Neural progenitor cell (in vitro differentiated cells): ENCODE data around the gene TGM4. TPM values are rescaled to one million over a fixed set of nuclear protein-coding genes. Genes with fewer than 3 reads are reported as not detected.

ENCODE experiments used
- DNase-seq: peaks from one replicate; pipeline ENCODE4 v3.0.0-alpha.2; 2016; ENCODE audit warnings: low spot score
- H2AFZ ChIP-seq: fragments of 200-600 bp; sonication (generic); replicated peaks from 2 replicates; pipeline ENCODE4 v1.6.1; 2016; ENCODE audit warnings: antibody characterized with exemption
- H3F3A ChIP-seq: fragments of 200-600 bp; sonication (generic); 2 replicates; pipeline ENCODE4 v1.6.1; 2016; ENCODE audit warnings: antibody characterized with exemption, low read depth
- H3K27ac ChIP-seq: fragments of 200-600 bp; sonication (generic); 2 replicates; pipeline ENCODE4 v1.5.1; 2016; ENCODE audit warnings: mild to moderate bottlenecking
- H3K27me3 ChIP-seq: fragments of 200-600 bp; sonication (generic); 2 replicates; pipeline ENCODE4 v1.6.1; 2016; ENCODE audit warnings: mild to moderate bottlenecking, moderate library complexity
- H3K36me3 ChIP-seq: fragments of 200-600 bp; sonication (generic); 2 replicates; pipeline ENCODE4 v1.5.1; 2016
- H3K4me1 ChIP-seq: fragments of 200-600 bp; sonication (generic); 2 replicates; pipeline ENCODE4 v1.6.1; 2016; ENCODE audit warnings: mixed run types
- H3K4me2 ChIP-seq: fragments of 200-600 bp; sonication (generic); 2 replicates; pipeline ENCODE4 v1.6.1; 2016
- H3K4me3 ChIP-seq: fragments of 200-600 bp; sonication (generic); 2 replicates; pipeline ENCODE4 v1.5.1; 2016
- H3K79me2 ChIP-seq: fragments of 200-600 bp; sonication (generic); 2 replicates; pipeline ENCODE4 v1.6.1; 2016; ENCODE audit warnings: low read depth
- H3K9ac ChIP-seq: fragments of 200-600 bp; sonication (generic); 2 replicates; pipeline ENCODE4 v1.6.1; 2016
- H3K9me3 ChIP-seq: fragments of 200-600 bp; sonication (generic); 2 replicates; pipeline ENCODE4 v1.5.1; 2016; ENCODE audit warnings: low read depth
- H4K20me1 ChIP-seq: fragments of 200-600 bp; sonication (generic); 2 replicates; pipeline ENCODE4 v1.6.1; 2016; ENCODE audit warnings: low read depth
- H3K27ac Mint-ChIP-seq: 3 replicates; pipeline ENCODE4 v1.8.0; 2021; ENCODE audit warnings: mixed read lengths
- H3K27me3 Mint-ChIP-seq: 2 replicates; pipeline ENCODE4 v1.8.0; 2022; ENCODE audit warnings: low read depth, mild to moderate bottlenecking, inconsistent platforms, moderate library complexity, mixed read lengths; ENCODE audit not compliant: insufficient read depth
- H3K36me3 Mint-ChIP-seq: 3 replicates; pipeline ENCODE4 v1.8.0; 2021; ENCODE audit warnings: mixed read lengths
- H3K4me1 Mint-ChIP-seq: 3 replicates; pipeline ENCODE4 v1.8.0; 2021; ENCODE audit warnings: mixed read lengths
- H3K4me3 Mint-ChIP-seq: 3 replicates; pipeline ENCODE4 v1.8.0; 2021; ENCODE audit warnings: mild to moderate bottlenecking, moderate library complexity, mixed read lengths
- H3K9me3 Mint-ChIP-seq: 3 replicates; pipeline ENCODE4 v1.8.0; 2020; ENCODE audit warnings: mixed read lengths
- EZH2 ChIP-seq: fragments of 200-600 bp; sonication (generic); IDR thresholded peaks from 2 replicates; pipeline ENCODE4 v1.6.1; 2017; ENCODE audit warnings: antibody characterized with exemption, mild to moderate bottlenecking, moderate library complexity
- EZH2phosphoT487 ChIP-seq: fragments of 200-600 bp; sonication (generic); IDR thresholded peaks from 2 replicates; pipeline ENCODE4 v1.6.1; 2017; ENCODE audit warnings: antibody characterized with exemption
- total RNA-seq: library from RNA; depleted of rRNA; stranded (reverse); fragments of >200 nt; gene quantifications from 2 replicates; pipeline ENCODE4 v1.2.3, GENCODE V29; 2015; ENCODE audit warnings: low replicate concordance
- TF ChIP-seq, protein P1 (sequence below): fragments of 200-600 bp; sonication (generic); IDR thresholded peaks from 2 replicates; pipeline ENCODE4 v1.5.1; 2017; ENCODE audit warnings: antibody characterized with exemption, mild to moderate bottlenecking

TGM4 gene
- total RNA-seq, 1 donor from 2014 or later: 0.04 TPM

DNA sequence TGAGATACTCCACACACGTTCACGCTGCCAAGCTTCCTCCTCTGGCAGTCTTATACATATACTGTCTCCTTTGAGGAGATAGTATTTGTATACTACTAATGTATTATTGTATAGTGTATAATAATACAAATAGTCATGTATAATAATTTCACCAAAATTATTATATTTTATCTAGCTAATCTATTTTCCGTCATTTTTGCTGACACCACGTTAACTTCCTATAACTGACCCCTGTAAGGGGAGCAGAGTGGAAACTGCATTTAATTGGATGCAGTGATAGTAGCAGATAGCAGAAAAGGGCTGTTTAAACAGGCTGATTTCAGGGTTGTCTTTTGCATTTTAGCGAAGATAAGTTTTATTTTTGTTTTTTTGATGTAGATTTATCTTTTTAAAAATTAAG, 43.2 kb upstream of the TGM4 start:
- no peaks in the 10 kb centered on the region for H4K20me1 ChIP-seq
- peaks cover 4% of the 10 kb centered on the region for H3K9me3 Mint-ChIP-seq
- H3K36me3 Mint-ChIP-seq: peaks cover 38% of the 10 kb centered on the region
- no peak for DNase-seq
- H3K4me1 Mint-ChIP-seq: no peaks in the 10 kb centered on the region
- no peak overlapping the region for H3K4me3 Mint-ChIP-seq
- H3F3A ChIP-seq: peaks cover 8% of the 10 kb centered on the region
- no peaks in the 10 kb centered on the region for H3K27me3 ChIP-seq
- H3K27ac Mint-ChIP-seq: no peak overlapping the region
- H3K9ac ChIP-seq: no peak overlapping the region
- H3K27ac ChIP-seq: no peak overlapping the region
- H3K4me1 ChIP-seq: no peaks in the 10 kb centered on the region
- H2AFZ ChIP-seq: no peak overlapping the region
- H3K27me3 Mint-ChIP-seq: no peaks in the 10 kb centered on the region
- H3K4me2 ChIP-seq: no peak overlapping the region
- TF ChIP-seq, protein P1, sequence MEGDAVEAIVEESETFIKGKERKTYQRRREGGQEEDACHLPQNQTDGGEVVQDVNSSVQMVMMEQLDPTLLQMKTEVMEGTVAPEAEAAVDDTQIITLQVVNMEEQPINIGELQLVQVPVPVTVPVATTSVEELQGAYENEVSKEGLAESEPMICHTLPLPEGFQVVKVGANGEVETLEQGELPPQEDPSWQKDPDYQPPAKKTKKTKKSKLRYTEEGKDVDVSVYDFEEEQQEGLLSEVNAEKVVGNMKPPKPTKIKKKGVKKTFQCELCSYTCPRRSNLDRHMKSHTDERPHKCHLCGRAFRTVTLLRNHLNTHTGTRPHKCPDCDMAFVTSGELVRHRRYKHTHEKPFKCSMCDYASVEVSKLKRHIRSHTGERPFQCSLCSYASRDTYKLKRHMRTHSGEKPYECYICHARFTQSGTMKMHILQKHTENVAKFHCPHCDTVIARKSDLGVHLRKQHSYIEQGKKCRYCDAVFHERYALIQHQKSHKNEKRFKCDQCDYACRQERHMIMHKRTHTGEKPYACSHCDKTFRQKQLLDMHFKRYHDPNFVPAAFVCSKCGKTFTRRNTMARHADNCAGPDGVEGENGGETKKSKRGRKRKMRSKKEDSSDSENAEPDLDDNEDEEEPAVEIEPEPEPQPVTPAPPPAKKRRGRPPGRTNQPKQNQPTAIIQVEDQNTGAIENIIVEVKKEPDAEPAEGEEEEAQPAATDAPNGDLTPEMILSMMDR: no peak
- TF ChIP-seq EZH2 (no peak), EZH2phosphoT487 (no peak)
- peaks cover 34% of the 10 kb centered on the region for H3K36me3 ChIP-seq
- H3K9me3 ChIP-seq: no peaks in the 10 kb centered on the region
- no peaks in the 10 kb centered on the region for H3K79me2 ChIP-seq
- no peak overlapping the region for H3K4me3 ChIP-seq

DNA sequence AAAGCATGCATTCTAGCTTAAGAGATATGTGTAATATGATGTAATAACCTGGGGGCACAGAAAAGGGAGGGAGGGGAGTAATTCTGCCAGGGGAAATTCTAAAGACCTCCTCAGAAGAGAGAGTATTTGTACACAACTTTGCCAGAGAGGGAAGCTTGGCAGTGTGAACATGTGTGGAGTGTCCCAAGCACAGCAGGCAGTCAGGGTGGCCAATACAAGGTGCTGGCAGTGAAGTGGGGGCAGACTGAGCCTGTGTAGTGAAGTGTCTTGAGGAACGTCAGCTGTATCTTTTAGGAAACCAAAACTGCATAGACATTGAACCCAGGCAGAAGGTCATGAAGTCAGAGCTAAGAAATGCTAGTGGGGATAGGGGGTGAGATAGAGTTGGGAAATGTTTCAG, 42.4 kb upstream of the TGM4 start:
- no peak overlapping the region for H3K27ac ChIP-seq
- H3K9me3 ChIP-seq: no peaks in the 10 kb centered on the region
- Mint-ChIP-seq H3K27me3 (no peaks in the 10 kb centered on the region), H3K4me1 (no peaks in the 10 kb centered on the region), H3K9me3 (peaks cover 8% of the 10 kb centered on the region), H3K36me3 (peaks cover 41% of the 10 kb centered on the region), H3K27ac (no peak overlapping the region), H3K4me3 (no peak overlapping the region)
- no peak overlapping the region for H3K4me3 ChIP-seq
- no peaks in the 10 kb centered on the region for H3K4me1 ChIP-seq
- no peak overlapping the region for H2AFZ ChIP-seq
- H3K4me2 ChIP-seq: no peak overlapping the region
- H4K20me1 ChIP-seq: no peaks in the 10 kb centered on the region
- DNase-seq: no peak
- H3K36me3 ChIP-seq: peaks cover 34% of the 10 kb centered on the region
- TF ChIP-seq EZH2phosphoT487: no peak
- H3K79me2 ChIP-seq: no peaks in the 10 kb centered on the region
- peaks cover 8% of the 10 kb centered on the region for H3F3A ChIP-seq
- no peaks in the 10 kb centered on the region for H3K27me3 ChIP-seq
- H3K9ac ChIP-seq: no peak overlapping the region

DNA sequence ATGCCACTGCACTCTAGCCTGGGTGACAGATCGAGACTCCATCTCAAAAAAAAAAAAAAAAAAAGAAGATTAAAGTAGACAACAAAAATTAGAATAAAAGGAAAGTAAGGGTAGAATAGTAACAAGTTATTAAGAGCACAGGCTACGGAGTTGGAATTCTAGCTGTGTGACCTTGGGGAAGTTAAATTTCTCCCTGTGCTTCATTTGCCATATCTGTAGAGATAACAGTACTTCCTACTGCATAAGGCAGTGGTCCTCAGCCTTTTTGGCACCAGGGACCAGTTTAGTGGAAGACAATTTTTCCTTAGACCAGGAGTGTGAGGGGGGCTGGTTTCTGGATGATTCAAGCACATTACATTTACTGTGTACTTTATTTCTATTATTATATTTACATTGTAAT, 41.4 kb upstream of the TGM4 start:
- Mint-ChIP-seq H3K27ac (no peak overlapping the region), H3K4me3 (no peak overlapping the region), H3K27me3 (no peaks in the 10 kb centered on the region), H3K9me3 (peaks cover 8% of the 10 kb centered on the region), H3K36me3 (peaks cover 44% of the 10 kb centered on the region), H3K4me1 (no peaks in the 10 kb centered on the region)
- TF ChIP-seq, protein P1: no peak
- no peak for TF ChIP-seq EZH2phosphoT487
- Histone ChIP-seq H4K20me1 (no peaks in the 10 kb centered on the region), H3K4me3 (no peak overlapping the region), H2AFZ (no peak overlapping the region), H3K36me3 (peaks cover 36% of the 10 kb centered on the region), H3K9me3 (no peaks in the 10 kb centered on the region), H3K79me2 (no peaks in the 10 kb centered on the region), H3K9ac (no peak overlapping the region), H3K27ac (no peak overlapping the region), H3K4me1 (no peaks in the 10 kb centered on the region), H3F3A (peaks cover 8% of the 10 kb centered on the region), H3K27me3 (no peaks in the 10 kb centered on the region), H3K4me2 (no peak overlapping the region)
- no peak for DNase-seq

DNA sequence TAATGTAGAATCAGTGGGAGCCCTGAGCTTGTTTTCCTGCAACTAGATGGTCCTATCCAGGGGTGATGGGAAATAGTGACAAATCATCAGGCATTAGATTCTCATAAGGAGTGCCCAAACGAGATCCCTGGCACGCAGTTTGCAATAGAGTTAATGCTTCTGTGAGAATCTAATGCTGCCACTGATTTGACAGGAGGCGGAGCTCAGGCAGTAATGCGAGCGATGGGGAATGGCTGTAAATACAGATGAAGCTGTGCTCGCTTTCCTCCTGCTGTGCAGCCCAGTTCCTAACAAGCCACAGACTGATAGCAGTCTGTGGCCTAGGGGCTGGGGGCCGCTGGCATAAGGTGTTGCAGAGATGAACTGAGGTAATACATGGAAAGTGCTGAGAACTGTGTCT, 41.0 kb upstream of the TGM4 start:
- Histone ChIP-seq H3K4me1 (no peaks in the 10 kb centered on the region), H4K20me1 (no peaks in the 10 kb centered on the region), H3K9ac (no peak overlapping the region), H3K27me3 (no peaks in the 10 kb centered on the region), H3K4me2 (no peak overlapping the region), H3K4me3 (no peak overlapping the region), H3K36me3 (peaks cover 34% of the 10 kb centered on the region), H3K79me2 (no peaks in the 10 kb centered on the region), H3K9me3 (no peaks in the 10 kb centered on the region), H3F3A (peaks cover 8% of the 10 kb centered on the region), H3K27ac (no peak overlapping the region), H2AFZ (no peak overlapping the region)
- peaks cover 47% of the 10 kb centered on the region for H3K36me3 Mint-ChIP-seq
- H3K27me3 Mint-ChIP-seq: no peaks in the 10 kb centered on the region
- DNase-seq: no peak
- TF ChIP-seq EZH2 (no peak), EZH2phosphoT487 (no peak)
- TF ChIP-seq, protein P1: no peak
- no peaks in the 10 kb centered on the region for H3K4me1 Mint-ChIP-seq
- H3K4me3 Mint-ChIP-seq: no peak overlapping the region
- peaks cover 8% of the 10 kb centered on the region for H3K9me3 Mint-ChIP-seq
- no peak overlapping the region for H3K27ac Mint-ChIP-seq
